ENCODE results near the gene GRM1.

DNA sequence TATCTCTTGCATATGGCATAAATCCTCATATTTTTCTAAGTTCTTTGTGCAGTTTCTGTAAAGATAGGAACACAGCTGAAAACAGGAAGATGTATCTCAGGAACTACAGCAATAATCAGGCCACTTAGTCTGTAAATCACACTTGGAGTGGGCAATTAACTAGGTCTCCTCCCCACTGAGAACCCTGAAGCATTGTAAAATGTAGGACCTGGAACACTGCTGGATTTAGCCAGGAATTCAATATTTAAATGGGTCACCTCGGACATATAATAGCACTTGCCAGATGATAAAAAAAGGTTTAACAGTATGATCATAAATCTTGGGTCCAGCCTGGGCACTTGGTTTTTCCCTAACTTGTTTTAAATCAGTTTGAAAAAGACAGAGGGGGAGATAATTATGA, 155.0 kb downstream of the GRM1 start:
- TF ChIP-seq, protein P1, sequence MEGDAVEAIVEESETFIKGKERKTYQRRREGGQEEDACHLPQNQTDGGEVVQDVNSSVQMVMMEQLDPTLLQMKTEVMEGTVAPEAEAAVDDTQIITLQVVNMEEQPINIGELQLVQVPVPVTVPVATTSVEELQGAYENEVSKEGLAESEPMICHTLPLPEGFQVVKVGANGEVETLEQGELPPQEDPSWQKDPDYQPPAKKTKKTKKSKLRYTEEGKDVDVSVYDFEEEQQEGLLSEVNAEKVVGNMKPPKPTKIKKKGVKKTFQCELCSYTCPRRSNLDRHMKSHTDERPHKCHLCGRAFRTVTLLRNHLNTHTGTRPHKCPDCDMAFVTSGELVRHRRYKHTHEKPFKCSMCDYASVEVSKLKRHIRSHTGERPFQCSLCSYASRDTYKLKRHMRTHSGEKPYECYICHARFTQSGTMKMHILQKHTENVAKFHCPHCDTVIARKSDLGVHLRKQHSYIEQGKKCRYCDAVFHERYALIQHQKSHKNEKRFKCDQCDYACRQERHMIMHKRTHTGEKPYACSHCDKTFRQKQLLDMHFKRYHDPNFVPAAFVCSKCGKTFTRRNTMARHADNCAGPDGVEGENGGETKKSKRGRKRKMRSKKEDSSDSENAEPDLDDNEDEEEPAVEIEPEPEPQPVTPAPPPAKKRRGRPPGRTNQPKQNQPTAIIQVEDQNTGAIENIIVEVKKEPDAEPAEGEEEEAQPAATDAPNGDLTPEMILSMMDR (IDR thresholded peaks at IDR 0.05; ENCODE audit: low read length) = no peak
- TF ChIP-seq EZH2 (IDR thresholded peaks at IDR 0.05; ENCODE audit: borderline replicate concordance, low read length) = no peak
